ENCODE results near the gene MYO5B.
A peak's percentile ranks its signal among the peaks of the same experiment; 100 is the strongest.

The MYO5B gene

GRCh38 chr18:50022985-50023384, 172.0 kb downstream of the MYO5B start:
- DNase-seq (ENCODE audit: low read depth in 2 of 2, low spot score in 1 of 2), result no peak

GRCh38 chr18:50014606-50015005, 180.3 kb downstream of the MYO5B start:
- no peak for DNase-seq (ENCODE audit: low read depth in 2 of 2, low spot score in 1 of 2)

GRCh38 chr18:50013363-50014138, 181.4 kb downstream of the MYO5B start:
- no peak for DNase-seq (ENCODE audit: low read depth in 2 of 2, low spot score in 1 of 2)

- DNase-seq (ENCODE audit: low read depth in 2 of 2, low spot score in 1 of 2), result no peak
These were observed 183.0 kb downstream of the MYO5B start for GRCh38 chr18:50011813-50012435.

- DNase-seq (ENCODE audit: low read depth in 2 of 2, low spot score in 1 of 2), result peak; percentile 0 to 4
These were observed 185.1 kb downstream of the MYO5B start for GRCh38 chr18:50009773-50010335.

- DNase-seq (ENCODE audit: low read depth in 2 of 2, low spot score in 1 of 2), result no peak
These were observed 186.6 kb downstream of the MYO5B start for GRCh38 chr18:50008306-50008705.

- no peak for DNase-seq (ENCODE audit: low read depth in 2 of 2, low spot score in 1 of 2)
These were observed 188.4 kb downstream of the MYO5B start for GRCh38 chr18:50006470-50007046.

GRCh38 chr18:50004013-50004412, 190.9 kb downstream of the MYO5B start:
- no peak for DNase-seq (ENCODE audit: low read depth in 2 of 2, low spot score in 1 of 2)

- no peak for DNase-seq (ENCODE audit: low read depth in 2 of 2, low spot score in 1 of 2)
These were observed 192.2 kb downstream of the MYO5B start for GRCh38 chr18:50002781-50003180.

GRCh38 chr18:50000227-50000626, 194.7 kb downstream of the MYO5B start:
- no peak for DNase-seq (ENCODE audit: low read depth in 2 of 2, low spot score in 1 of 2)

- DNase-seq (ENCODE audit: low read depth in 2 of 2, low spot score in 1 of 2), result no peak
These were observed 195.8 kb downstream of the MYO5B start for GRCh38 chr18:49999128-49999527.

- no peak for DNase-seq (ENCODE audit: low read depth in 2 of 2, low spot score in 1 of 2)
These were observed 197.4 kb downstream of the MYO5B start for GRCh38 chr18:49997558-49997957.

- no peak for DNase-seq (ENCODE audit: low read depth in 2 of 2, low spot score in 1 of 2)
These were observed 200.5 kb downstream of the MYO5B start for GRCh38 chr18:49994410-49994809.

- no peak for DNase-seq (ENCODE audit: low read depth in 2 of 2, low spot score in 1 of 2)
These were observed 201.6 kb downstream of the MYO5B start for GRCh38 chr18:49993299-49993698.

GRCh38 chr18:49988733-49989132, 206.2 kb downstream of the MYO5B start:
- DNase-seq (ENCODE audit: low read depth in 2 of 2, low spot score in 1 of 2), result no peak

GRCh38 chr18:49988101-49988500, 206.8 kb downstream of the MYO5B start:
- DNase-seq (ENCODE audit: low read depth in 2 of 2, low spot score in 1 of 2), result no peak

GRCh38 chr18:49985236-49985635, 209.7 kb downstream of the MYO5B start:
- no peak for DNase-seq (ENCODE audit: low read depth in 2 of 2, low spot score in 1 of 2)

GRCh38 chr18:49980896-49981295, 214.1 kb downstream of the MYO5B start:
- DNase-seq (ENCODE audit: low read depth in 2 of 2, low spot score in 1 of 2), result no peak

- DNase-seq (ENCODE audit: low read depth in 2 of 2, low spot score in 1 of 2), result no peak
These were observed 218.0 kb downstream of the MYO5B start for GRCh38 chr18:49976795-49977560.

GRCh38 chr18:49976001-49976400, 218.9 kb downstream of the MYO5B start:
- no peak for DNase-seq (ENCODE audit: low read depth in 2 of 2, low spot score in 1 of 2)

- no peak for DNase-seq (ENCODE audit: low read depth in 2 of 2, low spot score in 1 of 2)
These were observed 220.9 kb downstream of the MYO5B start for GRCh38 chr18:49974079-49974478.
